SK-N-DZ (cell line): Measurements from ENCODE around the gene CPVL.

Experiments
- DNase-seq: peaks from one replicate; pipeline ENCODE4 v3.0.0-alpha.2; 2015; ENCODE audit warnings: low spot score

The CPVL gene

GRCh38 chr7:29091715-29092114, 54.6 kb downstream of the CPVL start:
- no peak for DNase-seq

- DNase-seq, result no peak
Observed at GRCh38 chr7:29090836-29091601, 55.3 kb downstream of the CPVL start.

GRCh38 chr7:29090151-29090805, 56.1 kb downstream of the CPVL start:
- no peak for DNase-seq

- no peak for DNase-seq
Observed at GRCh38 chr7:29087840-29088170, 58.5 kb downstream of the CPVL start.

- DNase-seq, result no peak
Observed at GRCh38 chr7:29086545-29086944, 59.8 kb downstream of the CPVL start.

GRCh38 chr7:29084832-29085231, 61.5 kb downstream of the CPVL start:
- DNase-seq, result no peak

GRCh38 chr7:29080803-29081202, 65.5 kb downstream of the CPVL start:
- DNase-seq, result no peak

GRCh38 chr7:29078311-29079260, 67.8 kb downstream of the CPVL start:
- no peak for DNase-seq

GRCh38 chr7:29077854-29078253, 68.5 kb downstream of the CPVL start:
- DNase-seq, result no peak

GRCh38 chr7:29077176-29077575, 69.2 kb downstream of the CPVL start:
- DNase-seq, result no peak

- no peak for DNase-seq
Observed at GRCh38 chr7:29076631-29077030, 69.7 kb downstream of the CPVL start.

GRCh38 chr7:29075606-29076005, 70.7 kb downstream of the CPVL start:
- DNase-seq, result no peak

- DNase-seq, result no peak
Observed at GRCh38 chr7:29071203-29071874, 75.0 kb downstream of the CPVL start.

- DNase-seq, result no peak
Observed at GRCh38 chr7:29066641-29067040, 79.7 kb downstream of the CPVL start.

GRCh38 chr7:29065181-29065857, 81.0 kb downstream of the CPVL start:
- DNase-seq, result no peak

- no peak for DNase-seq
Observed at GRCh38 chr7:29063872-29064271, 82.5 kb downstream of the CPVL start.

GRCh38 chr7:29063236-29063635, 83.1 kb downstream of the CPVL start:
- DNase-seq, result no peak

- DNase-seq, result no peak
Observed at GRCh38 chr7:29053105-29053872, 93.0 kb downstream of the CPVL start.

GRCh38 chr7:29046978-29047377, 99.4 kb downstream of the CPVL start:
- no peak for DNase-seq
